Neuronal stem cell (in vitro differentiated cells): ENCODE measurements around the gene DDX1. TPM values are rescaled to one million over a fixed set of nuclear protein-coding genes. Genes with fewer than 3 reads are reported as not detected.
"Not testable (repeated sequence)": the region's sequence is repeated elsewhere in the genome, so short reads cannot be mapped to it uniquely, and the experiment has no call there.

Source experiments
- DNase-seq: peaks from one replicate; pipeline ENCODE4 v3.0.0-alpha.2; 2013; ENCODE audit warnings: low spot score
- H2AFZ ChIP-seq: one replicate; pipeline ENCODE4 v1.6.1; 2013; ENCODE audit warnings: mild to moderate bottlenecking, low read length, inconsistent platforms
- H2AK5ac ChIP-seq: 2 replicates; pipeline ENCODE4 v1.6.1; 2013; ENCODE audit warnings: low read depth, mild to moderate bottlenecking, inconsistent platforms, low read length, moderate library complexity, mixed read lengths
- H2BK120ac ChIP-seq: 2 replicates; pipeline ENCODE4 v1.6.1; 2013; ENCODE audit warnings: low read depth, mild to moderate bottlenecking, inconsistent platforms, low read length, moderate library complexity, mixed read lengths
- H2BK12ac ChIP-seq: one replicate; pipeline ENCODE4 v1.6.1; 2013; ENCODE audit warnings: low read length, inconsistent platforms
- H2BK15ac ChIP-seq: 2 replicates; pipeline ENCODE4 v1.6.1; 2013; ENCODE audit warnings: mild to moderate bottlenecking, low read length, inconsistent platforms, mixed read lengths
- H2BK5ac ChIP-seq: one replicate; pipeline ENCODE4 v1.6.1; 2013; ENCODE audit warnings: inconsistent platforms, mild to moderate bottlenecking, low read length, moderate library complexity
- H3K14ac ChIP-seq: one replicate; pipeline ENCODE4 v1.6.1; 2013; ENCODE audit warnings: low read length, inconsistent platforms
- H3K18ac ChIP-seq: 2 replicates; pipeline ENCODE4 v1.6.1; 2013; ENCODE audit warnings: low read length, inconsistent platforms
- H3K23ac ChIP-seq: 2 replicates; pipeline ENCODE4 v1.6.1; 2013; ENCODE audit warnings: low read depth, mild to moderate bottlenecking, mixed read lengths, low read length, inconsistent platforms; ENCODE audit not compliant: poor library complexity
- H3K27ac ChIP-seq: replicated peaks from 3 replicates; pipeline ENCODE4 v1.5.1; 2013; ENCODE audit warnings: low read length, inconsistent platforms
- H3K27me3 ChIP-seq, 3 experiments: 2 replicates each; pipeline ENCODE4 v1.6.1; 2013; ENCODE audit warnings: low read length in 3 of 3, mild to moderate bottlenecking in 2 of 3, inconsistent platforms in 1 of 3, low read depth in 1 of 3, mixed read lengths in 1 of 3, moderate library complexity in 1 of 3; ENCODE audit not compliant: control insufficient read depth in 3 of 3, insufficient read depth in 3 of 3
- H3K36me3 ChIP-seq, 2 donors: replicated peaks in 1 of 2; 2 replicates each; pipeline ENCODE4 v1.6.1; 2013; ENCODE audit warnings: low read length in 2 of 2; ENCODE audit not compliant: control insufficient read depth in 2 of 2, insufficient read depth in 2 of 2
- H3K4ac ChIP-seq: 2 replicates; pipeline ENCODE4 v1.6.1; 2013; ENCODE audit warnings: inconsistent platforms, mild to moderate bottlenecking, low read length, moderate library complexity
- H3K4me1 ChIP-seq, 2 donors: 1 replicate in 1 of 2; 2 replicates in 1 of 2; pipeline ENCODE4 v1.6.1; 2013; ENCODE audit warnings: low read length in 2 of 2, low read depth in 1 of 2; ENCODE audit not compliant: control insufficient read depth in 2 of 2, insufficient read depth in 1 of 2
- H3K4me2 ChIP-seq: one replicate; pipeline ENCODE4 v1.6.1; 2013; ENCODE audit warnings: mild to moderate bottlenecking, low read length, inconsistent platforms; ENCODE audit not compliant: insufficient read depth, poor library complexity, severe bottlenecking
- H3K4me3 ChIP-seq, 2 donors: 2 replicates each; pipeline ENCODE4 v1.5.1; 2013; ENCODE audit warnings: low read length in 2 of 2, mild to moderate bottlenecking in 2 of 2, inconsistent platforms in 1 of 2, moderate library complexity in 1 of 2
- H3K79me1 ChIP-seq: one replicate; pipeline ENCODE4 v1.6.1; 2013; ENCODE audit warnings: low read depth, mild to moderate bottlenecking, inconsistent platforms, low read length, moderate library complexity
- H3K9ac ChIP-seq: one replicate; pipeline ENCODE4 v1.6.1; 2013; ENCODE audit warnings: mild to moderate bottlenecking, low read depth, low read length, inconsistent platforms; ENCODE audit not compliant: poor library complexity
- H3K9me3 ChIP-seq, 2 donors: replicated peaks in 1 of 2; 2 replicates each; pipeline versions ENCODE3 to v1.6.1; 2013; ENCODE audit warnings: low read length in 2 of 2, mild to moderate bottlenecking in 2 of 2, inconsistent platforms in 1 of 2, low read depth in 1 of 2, mixed read lengths in 1 of 2, moderate library complexity in 1 of 2; ENCODE audit not compliant: control insufficient read depth in 2 of 2, insufficient read depth in 1 of 2
- H4K8ac ChIP-seq: one replicate; pipeline ENCODE4 v1.6.1; 2013; ENCODE audit warnings: low read depth, mild to moderate bottlenecking, inconsistent platforms, low read length, moderate library complexity
- H4K91ac ChIP-seq: one replicate; pipeline ENCODE4 v1.6.1; 2013; ENCODE audit warnings: low read length, low read depth, mild to moderate bottlenecking, inconsistent platforms; ENCODE audit not compliant: poor library complexity
- WGBS, 2 donors: extraction: QIAGEN DNeasy Blood & Tissue Kit; methylation state at CpG; one replicate each; pipeline ENCODE4 v1.1.7; 2013; ENCODE audit warnings: missing lambda C conversion rate in 2 of 2, mixed read lengths in 1 of 2; ENCODE audit not compliant: insufficient read length in 2 of 2, insufficient replicate concordance in 1 of 2; ENCODE audit errors: extremely low coverage in 2 of 2; 5-methylcytosine and 5-hydroxymethylcytosine counted together
- polyA plus RNA-seq, 2 experiments: library from polyadenylated mRNA; stranded (reverse); fragments of 200-250 nt; gene quantifications; one replicate each; pipeline ENCODE4 v1.2.3, GENCODE V29; 2013

Gene DDX1
- 72.6 TPM for polyA plus RNA-seq (2013, experiment 1 of 2)
- 72.6 TPM for polyA plus RNA-seq (2013, experiment 2 of 2)

DNA sequence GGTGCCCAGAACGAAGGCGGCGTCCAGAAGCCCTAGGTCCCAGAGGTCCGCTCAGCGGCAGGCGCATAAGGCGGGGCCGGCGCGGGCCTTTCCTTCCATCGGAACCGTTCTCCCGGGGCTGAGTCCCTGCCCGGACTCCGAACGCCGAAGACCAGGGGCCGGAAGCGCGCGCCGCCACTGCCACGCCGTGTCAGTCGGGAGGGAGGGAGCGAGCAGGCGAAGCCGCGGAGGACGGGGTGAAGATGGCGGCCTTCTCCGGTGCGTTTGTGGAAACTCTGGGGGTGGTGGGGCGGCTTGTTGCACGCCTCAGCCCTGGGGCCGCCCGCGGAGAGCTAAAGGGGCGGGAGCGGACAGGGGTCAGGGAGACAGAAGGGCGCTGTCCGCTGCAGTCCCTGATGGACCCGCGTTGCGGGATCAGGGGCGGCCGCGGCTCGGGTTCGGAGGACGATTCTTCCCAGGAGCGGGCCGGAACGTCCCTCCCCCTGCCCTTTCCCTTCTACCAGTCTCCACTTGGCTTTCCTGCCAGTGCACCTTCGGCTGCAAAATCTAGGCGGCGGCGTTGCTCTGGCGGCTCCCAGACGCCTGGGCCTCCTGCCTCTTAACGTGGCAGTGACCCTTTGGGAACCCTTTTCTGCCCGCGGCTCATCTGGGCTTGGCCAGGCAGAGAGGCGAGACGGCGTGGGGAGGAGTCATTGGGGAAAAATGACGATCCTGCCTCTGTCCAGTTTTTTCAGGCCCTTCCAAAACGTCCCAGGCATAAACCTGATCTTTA is at the start of gene DDX1:
DDX1 (plus strand) TSS at position 177 of the 772 bp plus-strand sequence; CDS start at position 243, 66 bp downstream.
- peak within 1 kb of the TSS; percentile 99 for H3K18ac ChIP-seq
- WGBS, 2 donors: no CpG with 5 or more reads among the region's 68 CpGs

DNA sequence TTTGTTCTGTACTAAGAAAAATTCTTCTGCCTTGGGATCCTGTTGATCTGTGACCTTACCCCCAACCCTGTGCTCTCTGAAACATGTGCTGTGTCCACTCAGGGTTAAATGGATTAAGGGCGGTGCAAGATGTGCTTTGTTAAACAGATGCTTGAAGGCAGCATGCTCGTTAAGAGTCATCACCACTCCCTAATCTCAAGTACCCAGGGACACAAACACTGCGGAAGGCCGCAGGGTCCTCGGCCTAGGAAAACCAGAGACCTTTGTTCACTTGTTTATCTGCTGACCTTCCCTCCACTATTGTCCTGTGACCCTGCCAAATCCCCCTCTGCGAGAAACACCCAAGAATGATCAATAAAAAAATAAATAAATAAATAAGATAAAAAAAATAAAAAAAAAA is 49.4 kb upstream of the DDX1 start:
- not testable (repeated sequence) for H4K91ac ChIP-seq, H3K9ac ChIP-seq, H3K4me3 ChIP-seq, H4K8ac ChIP-seq, H2BK5ac ChIP-seq, H2AFZ ChIP-seq, H3K4me2 ChIP-seq, H3K27me3 ChIP-seq, H2BK120ac ChIP-seq, H3K9me3 ChIP-seq, H3K14ac ChIP-seq, H3K23ac ChIP-seq, H3K79me1 ChIP-seq, H3K27ac ChIP-seq, H2BK12ac ChIP-seq, H3K18ac ChIP-seq, H3K4me1 ChIP-seq, DNase-seq, H2AK5ac ChIP-seq, H3K4ac ChIP-seq, H2BK15ac ChIP-seq
- peaks cover 3 to 24% of the 10 kb centered on the region in 2 donors for H3K36me3 ChIP-seq
- no CpG with 5 or more reads among the region's 6 CpGs for WGBS, 2 donors

More for the DNA sequence above, at the start of gene DDX1:
- Histone ChIP-seq H3K4me2 (peak within 1 kb of the TSS; percentile 72), H3K36me3 (peaks cover 6 to 30% of the 10 kb centered on the region in 2 donors), H2AFZ (peak within 1 kb of the TSS; percentile 89), H2AK5ac (peak within 1 kb of the TSS; percentile 83), H3K4ac (no peak within 1 kb of the TSS), H2BK12ac (peak within 1 kb of the TSS; percentile 36), H3K9ac (peak within 1 kb of the TSS; percentile 96), H3K79me1 (peaks cover 4% of the 10 kb centered on the region), H3K4me3 (peak within 1 kb of the TSS; percentile 74 to 88), H3K27me3 (no peaks in the 10 kb centered on the region), H3K23ac (peak within 1 kb of the TSS; percentile 96), H2BK5ac (peak within 1 kb of the TSS; percentile 39), H3K4me1 (peaks cover 2 to 3% of the 10 kb centered on the region in 2 donors), H4K91ac (no peak within 1 kb of the TSS), H2BK120ac (no peak within 1 kb of the TSS), H3K27ac (peak within 1 kb of the TSS; percentile 69), H2BK15ac (no peak within 1 kb of the TSS), H4K8ac (peak within 1 kb of the TSS; percentile 92), H3K9me3 (no peaks in the 10 kb centered on the region), H3K14ac (peak within 1 kb of the TSS; percentile 27)
- peak; percentile 75 for DNase-seq

DNA sequence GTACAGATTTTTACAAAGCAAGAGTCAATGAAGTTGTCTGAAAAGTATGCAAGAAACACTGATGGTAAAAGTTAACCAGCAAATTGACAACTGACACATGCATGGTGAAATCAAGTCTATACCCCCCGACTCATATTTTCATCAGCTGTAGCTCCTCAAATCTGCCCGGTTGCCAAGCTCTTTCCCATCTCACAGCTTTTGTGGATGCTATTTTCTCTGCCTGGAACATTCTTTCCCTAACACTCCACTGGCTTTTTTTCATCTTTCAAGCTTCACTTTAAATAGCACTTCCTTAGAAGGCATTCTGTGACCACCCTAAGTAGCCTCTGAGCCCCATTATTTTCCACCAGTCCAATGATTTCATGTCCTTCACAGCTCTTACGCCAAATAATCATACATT is 48.6 kb upstream of the DDX1 start:
- Histone ChIP-seq H3K9me3 (peaks cover 0 to 5% of the 10 kb centered on the region in 2 donors), H3K27ac (no peak overlapping the region), H2BK5ac (no peak overlapping the region), H4K8ac (no peak overlapping the region), H3K27me3 (no peaks in the 10 kb centered on the region), H3K4me1 (peaks cover 0 to 2% of the 10 kb centered on the region in 2 donors), H3K4me2 (no peak overlapping the region), H2BK15ac (no peak overlapping the region), H3K14ac (no peak overlapping the region), H4K91ac (no peak overlapping the region), H3K9ac (no peak overlapping the region), H3K36me3 (peaks cover 3 to 23% of the 10 kb centered on the region in 2 donors), H2AFZ (no peak overlapping the region), H3K4ac (no peak overlapping the region), H2BK12ac (no peak overlapping the region), H3K4me3 (no peak overlapping the region), H2BK120ac (no peak overlapping the region), H2AK5ac (no peak overlapping the region), H3K23ac (no peak overlapping the region), H3K18ac (no peak overlapping the region), H3K79me1 (no peaks in the 10 kb centered on the region)
- no peak for DNase-seq
- no CpG with 5 or more reads among the region's 3 CpGs for WGBS, 2 donors

DNA sequence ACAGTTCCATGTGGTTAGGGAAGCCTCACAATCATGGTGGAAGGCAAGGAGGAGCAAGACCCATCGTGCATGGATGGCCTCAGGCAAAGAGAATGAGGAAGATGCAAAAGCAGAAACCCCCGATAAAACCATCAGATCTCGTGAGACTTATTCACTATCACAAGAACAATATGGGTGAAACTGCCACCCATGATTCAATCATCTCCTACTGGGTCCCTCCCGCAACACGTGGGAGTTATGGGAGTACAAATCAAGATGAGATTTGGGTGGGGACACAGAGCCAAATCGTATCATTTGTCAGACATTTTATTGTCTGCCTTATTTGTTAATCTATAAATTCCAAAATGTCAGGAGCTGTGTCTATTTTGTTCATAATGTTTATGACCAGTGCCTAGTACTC is 48.1 kb upstream of the DDX1 start:
- no peak overlapping the region for H3K27ac ChIP-seq

More for the DNA sequence above, 48.1 kb upstream of the DDX1 start:
- Histone ChIP-seq H2BK5ac (no peak overlapping the region), H3K9me3 (peaks cover 0 to 5% of the 10 kb centered on the region in 2 donors), H2BK12ac (no peak overlapping the region), H3K4ac (no peak overlapping the region), H3K23ac (no peak overlapping the region), H3K14ac (no peak overlapping the region), H3K79me1 (no peaks in the 10 kb centered on the region), H3K9ac (no peak overlapping the region), H4K8ac (no peak overlapping the region), H2BK15ac (no peak overlapping the region), H2BK120ac (no peak overlapping the region), H4K91ac (no peak overlapping the region), H2AK5ac (no peak overlapping the region), H3K4me3 (no peak overlapping the region), H3K4me2 (no peak overlapping the region), H3K4me1 (peaks cover 0 to 2% of the 10 kb centered on the region in 2 donors), H3K18ac (no peak overlapping the region), H3K36me3 (peaks cover 3 to 22% of the 10 kb centered on the region in 2 donors), H3K27me3 (no peaks in the 10 kb centered on the region), H2AFZ (no peak overlapping the region)
- WGBS, 2 donors: no CpG with 5 or more reads among the region's 6 CpGs
- no peak for DNase-seq
